Breast epithelium (tissue), 3 donors: ENCODE data around the gene GPR15LG.

Experiments used
- POLR2A ChIP-seq: fragments of 450-650 bp; IDR thresholded peaks from one replicate; pipeline ENCODE4 v1.6.1; 2016; ENCODE audit warnings: antibody characterized with exemption, mild to moderate bottlenecking, moderate library complexity
- POLR2AphosphoS5 ChIP-seq, 3 donors: sonication (generic); formaldehyde crosslinking; IDR thresholded peaks; one replicate each; pipeline ENCODE4 v1.6.1; 2017; ENCODE audit warnings: antibody characterized with exemption in 3 of 3
- TF ChIP-seq, protein P1 (sequence below), 3 donors: fragments of 450-650 bp; IDR thresholded peaks; one replicate each; pipeline ENCODE4 v1.5.1; 2016 to 2017; ENCODE audit warnings: antibody characterized with exemption in 3 of 3, mild to moderate bottlenecking in 3 of 3, moderate library complexity in 3 of 3

DNA sequence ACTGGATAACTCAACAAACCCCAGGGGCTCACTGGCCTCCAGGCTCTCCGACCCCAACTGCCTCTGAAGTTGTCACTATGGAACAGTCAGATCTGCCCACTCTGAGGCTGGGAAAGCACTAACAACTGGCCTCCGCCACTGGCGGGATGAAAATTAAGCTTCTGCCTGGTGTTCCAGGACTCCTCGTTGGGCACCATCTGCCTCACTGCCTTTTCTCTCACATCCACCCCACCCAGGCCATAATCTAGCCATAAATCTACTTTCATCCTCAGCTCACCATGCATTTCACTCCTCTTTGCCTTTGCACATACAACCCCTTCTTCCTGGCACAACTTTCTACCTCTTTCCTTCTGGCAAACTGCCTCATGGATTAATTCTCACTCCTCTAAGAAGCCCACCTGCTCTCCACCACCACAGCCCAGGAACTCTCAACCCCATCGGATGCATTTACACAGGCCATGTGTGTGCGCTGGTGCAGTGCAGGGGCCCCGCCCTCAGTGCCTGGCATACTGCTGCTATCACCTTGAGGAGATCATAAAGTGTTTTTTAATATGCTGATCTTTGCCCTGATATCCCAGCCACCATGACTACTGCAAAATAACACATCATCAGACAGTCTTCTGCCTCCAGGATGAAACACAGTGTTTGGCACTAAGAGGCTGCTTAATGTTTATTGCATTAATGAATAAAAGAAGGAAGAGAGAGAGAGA is 24.8 kb downstream of the GPR15LG start:
- TF ChIP-seq, protein P1, sequence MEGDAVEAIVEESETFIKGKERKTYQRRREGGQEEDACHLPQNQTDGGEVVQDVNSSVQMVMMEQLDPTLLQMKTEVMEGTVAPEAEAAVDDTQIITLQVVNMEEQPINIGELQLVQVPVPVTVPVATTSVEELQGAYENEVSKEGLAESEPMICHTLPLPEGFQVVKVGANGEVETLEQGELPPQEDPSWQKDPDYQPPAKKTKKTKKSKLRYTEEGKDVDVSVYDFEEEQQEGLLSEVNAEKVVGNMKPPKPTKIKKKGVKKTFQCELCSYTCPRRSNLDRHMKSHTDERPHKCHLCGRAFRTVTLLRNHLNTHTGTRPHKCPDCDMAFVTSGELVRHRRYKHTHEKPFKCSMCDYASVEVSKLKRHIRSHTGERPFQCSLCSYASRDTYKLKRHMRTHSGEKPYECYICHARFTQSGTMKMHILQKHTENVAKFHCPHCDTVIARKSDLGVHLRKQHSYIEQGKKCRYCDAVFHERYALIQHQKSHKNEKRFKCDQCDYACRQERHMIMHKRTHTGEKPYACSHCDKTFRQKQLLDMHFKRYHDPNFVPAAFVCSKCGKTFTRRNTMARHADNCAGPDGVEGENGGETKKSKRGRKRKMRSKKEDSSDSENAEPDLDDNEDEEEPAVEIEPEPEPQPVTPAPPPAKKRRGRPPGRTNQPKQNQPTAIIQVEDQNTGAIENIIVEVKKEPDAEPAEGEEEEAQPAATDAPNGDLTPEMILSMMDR (IDR thresholded peaks at IDR 0.05), result no peak
- TF ChIP-seq POLR2A (no peak), POLR2AphosphoS5 (IDR thresholded peaks at IDR 0.05) (no peak)
